Activated naive CD4-positive, alpha-beta T cell treated with anti-CD3 and anti-CD28 coated beads, Interleukin-2, amount 50 U/mL, for 24 hours (primary cell): ENCODE data around the gene PLAAT2.

ENCODE experiments used
- H3K27ac Mint-ChIP-seq: one replicate; pipeline ENCODE4 v1.8.0; 2021; ENCODE audit warnings: mild to moderate bottlenecking, mixed read lengths
- H3K27me3 Mint-ChIP-seq: one replicate; pipeline ENCODE4 v1.8.0; 2021; ENCODE audit warnings: mixed read lengths
- H3K36me3 Mint-ChIP-seq: one replicate; pipeline ENCODE4 v1.8.0; 2021; ENCODE audit warnings: mixed read lengths
- H3K4me1 Mint-ChIP-seq: one replicate; pipeline ENCODE4 v1.8.0; 2021; ENCODE audit warnings: mixed read lengths
- H3K4me3 Mint-ChIP-seq: one replicate; pipeline ENCODE4 v1.8.0; 2021; ENCODE audit warnings: mild to moderate bottlenecking, mixed read lengths
- H3K9me3 Mint-ChIP-seq: one replicate; pipeline ENCODE4 v1.8.0; 2021; ENCODE audit warnings: mixed read lengths

Gene PLAAT2

DNA sequence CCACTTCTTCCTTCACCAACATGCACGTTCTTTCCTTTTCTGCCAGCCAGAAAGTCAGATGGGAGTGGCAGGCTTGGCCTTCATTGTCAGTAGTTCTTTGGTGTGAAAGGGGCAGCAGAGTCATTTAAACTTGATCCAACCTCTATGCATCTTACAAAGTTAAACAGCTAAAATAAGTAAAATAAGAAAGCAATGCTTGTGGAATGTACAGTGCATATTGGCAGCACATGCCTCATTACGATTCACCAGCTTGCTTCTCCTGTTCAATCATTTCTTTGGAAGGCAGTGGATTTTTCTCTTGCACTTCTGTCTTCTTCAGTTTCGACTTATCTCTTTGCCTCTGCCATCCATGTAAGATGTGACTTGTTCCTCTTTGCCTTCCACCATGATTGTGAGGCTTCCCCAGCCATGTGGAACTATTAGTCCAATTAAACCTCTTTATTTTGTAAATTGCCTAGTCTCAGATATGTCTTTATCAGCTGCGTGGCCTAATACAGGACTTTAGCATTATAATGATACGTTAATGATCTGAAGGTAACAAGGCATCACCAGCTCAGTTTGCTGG is 42.5 kb downstream of the PLAAT2 start:
- no peak overlapping the region for H3K4me3 Mint-ChIP-seq
- no peak overlapping the region for H3K27ac Mint-ChIP-seq
- no peaks in the 10 kb centered on the region for H3K36me3 Mint-ChIP-seq
- H3K9me3 Mint-ChIP-seq = peaks cover 4% of the 10 kb centered on the region
- peaks cover 8% of the 10 kb centered on the region for H3K4me1 Mint-ChIP-seq
- no peaks in the 10 kb centered on the region for H3K27me3 Mint-ChIP-seq

DNA sequence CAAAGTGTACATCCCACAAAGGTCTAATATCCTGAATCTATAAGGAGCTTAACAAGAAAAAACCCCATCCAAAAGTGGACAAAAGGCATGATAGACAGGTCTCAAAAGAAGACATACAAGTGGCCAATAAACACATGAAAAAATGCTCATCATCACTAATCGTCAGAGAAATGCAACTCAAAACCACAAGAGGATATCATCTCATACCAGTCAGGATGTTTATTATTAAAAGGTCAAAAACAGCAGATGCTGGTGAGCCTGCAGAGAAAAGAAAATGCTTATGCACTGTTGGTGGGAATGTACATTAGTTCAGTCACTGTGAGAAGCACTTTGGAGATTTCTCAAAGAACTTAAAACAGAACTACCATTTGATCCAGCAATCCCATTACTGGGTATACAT is 44.6 kb downstream of the PLAAT2 start:
- Mint-ChIP-seq H3K27me3 (no peaks in the 10 kb centered on the region), H3K27ac (no peak overlapping the region), H3K36me3 (no peaks in the 10 kb centered on the region), H3K4me3 (no peak overlapping the region), H3K9me3 (no peaks in the 10 kb centered on the region), H3K4me1 (peaks cover 8% of the 10 kb centered on the region)

DNA sequence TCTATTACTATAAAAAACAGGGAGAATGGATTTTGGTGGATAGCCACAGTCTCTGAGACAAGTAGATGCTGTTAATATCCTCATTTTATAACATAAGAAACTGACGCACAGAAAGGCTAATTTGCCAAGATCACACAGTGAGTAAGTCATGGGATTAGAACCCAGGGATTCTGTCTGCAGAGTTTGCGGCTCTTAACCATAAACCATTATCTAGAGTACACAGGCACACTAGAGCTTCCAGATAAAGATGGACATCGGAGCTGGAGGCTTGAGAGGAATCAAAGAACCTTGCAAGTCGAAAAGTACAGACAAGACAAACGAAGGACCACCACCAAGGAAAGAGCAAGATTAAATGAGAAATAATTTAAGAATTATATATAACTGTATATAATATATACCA is 46.0 kb downstream of the PLAAT2 start:
- Mint-ChIP-seq H3K27me3 (no peaks in the 10 kb centered on the region), H3K27ac (no peak overlapping the region), H3K9me3 (no peaks in the 10 kb centered on the region), H3K4me1 (peaks cover 8% of the 10 kb centered on the region), H3K4me3 (no peak overlapping the region), H3K36me3 (no peaks in the 10 kb centered on the region)

DNA sequence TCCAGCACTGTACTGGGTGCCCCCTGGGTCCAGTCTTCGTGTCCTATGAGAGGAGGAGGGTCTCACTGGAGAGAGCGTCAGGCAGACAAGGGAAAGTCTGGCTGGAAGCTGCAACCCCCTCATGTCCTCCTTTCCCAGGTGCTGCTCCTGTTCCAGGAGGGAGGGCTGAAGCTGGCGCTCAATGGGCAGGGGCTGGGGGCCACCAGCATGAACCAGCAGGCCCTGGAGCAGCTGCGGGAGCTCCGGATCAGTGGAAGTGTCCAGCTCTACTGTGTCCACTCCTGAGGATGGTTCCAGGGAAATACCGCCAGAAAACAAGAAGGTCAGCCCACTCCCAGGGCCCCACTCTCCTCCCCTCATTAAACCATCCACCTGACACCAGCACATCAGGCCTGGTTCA is 47.1 kb downstream of the PLAAT2 start:
- H3K27me3 Mint-ChIP-seq = no peaks in the 10 kb centered on the region
- peaks cover 8% of the 10 kb centered on the region for H3K4me1 Mint-ChIP-seq
- no peaks in the 10 kb centered on the region for H3K9me3 Mint-ChIP-seq
- no peaks in the 10 kb centered on the region for H3K36me3 Mint-ChIP-seq
- no peak overlapping the region for H3K4me3 Mint-ChIP-seq
- no peak overlapping the region for H3K27ac Mint-ChIP-seq

DNA sequence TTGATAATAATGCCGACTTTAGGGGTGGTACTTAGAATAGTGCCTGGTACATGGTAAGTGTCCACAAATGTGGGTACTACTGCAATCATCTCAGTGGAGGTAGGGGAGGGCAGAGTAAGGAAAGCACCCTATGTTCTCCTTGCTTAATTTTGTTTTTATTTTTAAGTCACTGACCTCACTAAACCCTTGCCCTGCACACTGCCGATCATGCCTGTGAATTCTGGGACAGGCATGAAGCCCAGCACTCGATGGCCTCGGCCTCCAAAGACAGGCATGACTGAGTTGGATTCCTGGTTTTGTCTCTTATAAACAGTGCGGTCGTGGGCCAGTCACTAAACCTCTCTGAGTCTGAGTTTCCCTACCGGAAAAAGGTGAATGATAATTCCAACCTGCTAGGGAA is 50.4 kb downstream of the PLAAT2 start:
- no peaks in the 10 kb centered on the region for H3K27me3 Mint-ChIP-seq
- no peaks in the 10 kb centered on the region for H3K36me3 Mint-ChIP-seq
- no peak overlapping the region for H3K4me3 Mint-ChIP-seq
- no peak overlapping the region for H3K27ac Mint-ChIP-seq
- H3K9me3 Mint-ChIP-seq = no peaks in the 10 kb centered on the region
- no peaks in the 10 kb centered on the region for H3K4me1 Mint-ChIP-seq

DNA sequence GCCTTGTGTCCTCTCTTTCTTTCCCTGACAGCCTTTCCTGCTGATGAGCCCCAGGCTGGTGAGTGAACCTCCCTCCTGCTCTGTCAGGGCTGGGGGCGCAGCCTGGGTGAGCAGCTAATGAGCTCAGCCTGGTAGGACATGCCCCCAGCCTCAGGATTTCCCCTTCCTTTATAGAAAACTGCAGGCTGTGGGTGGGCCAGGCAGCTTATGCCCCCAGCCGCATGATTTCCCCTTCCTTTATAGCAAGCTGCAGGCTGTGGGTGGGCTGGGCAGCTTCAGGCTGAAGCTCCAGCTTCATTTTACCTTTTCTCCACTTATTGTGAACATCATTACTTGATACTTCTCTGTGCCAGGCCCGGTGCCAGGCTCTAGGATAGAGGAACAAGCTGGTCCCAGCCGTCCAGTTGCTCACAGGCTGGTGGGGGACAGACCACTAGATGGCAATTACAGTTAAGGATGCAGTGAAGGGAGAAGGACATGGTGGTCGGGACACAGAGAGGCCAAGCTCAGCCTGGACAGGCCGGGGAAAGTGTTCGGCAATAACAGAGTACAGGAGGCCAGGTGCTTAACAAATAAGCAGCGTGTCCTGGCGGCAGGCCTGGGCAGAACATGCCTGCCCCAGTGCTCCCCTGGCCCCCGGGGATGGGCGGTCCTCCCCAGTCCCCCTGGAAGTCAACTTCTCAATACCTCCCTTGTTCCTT is 52.0 kb downstream of the PLAAT2 start:
- no peaks in the 10 kb centered on the region for H3K27me3 Mint-ChIP-seq
- H3K27ac Mint-ChIP-seq = no peak overlapping the region
- H3K4me1 Mint-ChIP-seq = no peaks in the 10 kb centered on the region
- H3K4me3 Mint-ChIP-seq = no peak overlapping the region
- H3K36me3 Mint-ChIP-seq = no peaks in the 10 kb centered on the region
- H3K9me3 Mint-ChIP-seq = no peaks in the 10 kb centered on the region

DNA sequence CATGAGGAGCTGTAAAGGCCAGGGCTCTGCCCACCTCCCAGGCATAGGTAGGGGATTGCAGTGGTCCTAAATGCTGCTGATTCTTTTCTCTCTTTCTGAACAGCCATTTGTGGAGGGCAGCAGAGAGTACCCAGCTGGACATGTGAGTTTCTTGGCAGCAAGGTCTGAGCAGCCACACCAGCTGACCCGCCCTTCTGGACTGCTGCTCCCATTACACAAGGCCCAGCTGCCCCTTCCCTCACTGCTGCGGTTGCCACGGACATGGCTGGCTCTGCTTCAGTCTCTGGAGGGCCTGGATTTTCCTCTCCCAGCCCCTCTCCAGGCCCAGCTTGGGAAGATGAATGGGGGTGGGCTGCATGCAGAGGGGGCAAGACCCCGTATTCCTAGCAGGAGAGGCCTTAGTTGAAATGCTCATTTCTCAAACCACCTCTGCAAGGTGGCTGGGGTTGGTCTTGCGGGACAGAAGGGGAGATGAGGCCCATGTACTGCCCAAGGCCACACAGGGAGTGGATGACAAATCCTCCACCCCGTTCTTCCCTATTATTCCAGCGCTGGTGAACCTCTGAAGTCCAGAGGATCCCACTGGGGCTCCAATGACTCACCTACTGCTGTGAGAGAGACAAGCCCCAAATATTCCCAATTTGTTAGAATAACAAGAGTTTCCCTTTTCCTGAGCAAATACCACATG is 52.7 kb downstream of the PLAAT2 start:
- no peaks in the 10 kb centered on the region for H3K27me3 Mint-ChIP-seq
- no peak overlapping the region for H3K4me3 Mint-ChIP-seq
- no peaks in the 10 kb centered on the region for H3K4me1 Mint-ChIP-seq
- H3K27ac Mint-ChIP-seq = no peak overlapping the region
- no peaks in the 10 kb centered on the region for H3K36me3 Mint-ChIP-seq
- H3K9me3 Mint-ChIP-seq = no peaks in the 10 kb centered on the region

DNA sequence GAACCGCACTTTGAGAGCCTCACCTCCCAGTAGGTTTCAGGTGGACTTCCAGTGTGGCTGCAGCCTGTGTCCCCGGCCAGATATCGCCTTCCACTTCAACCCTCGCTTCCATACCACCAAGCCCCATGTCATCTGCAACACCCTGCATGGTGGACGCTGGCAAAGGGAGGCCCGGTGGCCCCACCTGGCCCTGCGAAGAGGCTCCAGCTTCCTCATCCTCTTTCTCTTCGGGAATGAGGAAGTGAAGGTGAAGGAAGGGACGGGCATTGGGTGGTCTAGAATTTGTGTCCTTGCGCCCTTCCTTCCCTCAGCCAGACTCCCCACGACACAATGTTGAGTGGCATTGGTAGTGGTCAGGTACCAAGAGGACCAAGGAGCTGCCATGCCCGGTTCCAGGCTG is 54.4 kb downstream of the PLAAT2 start:
- no peak overlapping the region for H3K27ac Mint-ChIP-seq
- no peaks in the 10 kb centered on the region for H3K27me3 Mint-ChIP-seq
- no peak overlapping the region for H3K4me3 Mint-ChIP-seq
- no peaks in the 10 kb centered on the region for H3K4me1 Mint-ChIP-seq
- no peaks in the 10 kb centered on the region for H3K9me3 Mint-ChIP-seq
- no peaks in the 10 kb centered on the region for H3K36me3 Mint-ChIP-seq

DNA sequence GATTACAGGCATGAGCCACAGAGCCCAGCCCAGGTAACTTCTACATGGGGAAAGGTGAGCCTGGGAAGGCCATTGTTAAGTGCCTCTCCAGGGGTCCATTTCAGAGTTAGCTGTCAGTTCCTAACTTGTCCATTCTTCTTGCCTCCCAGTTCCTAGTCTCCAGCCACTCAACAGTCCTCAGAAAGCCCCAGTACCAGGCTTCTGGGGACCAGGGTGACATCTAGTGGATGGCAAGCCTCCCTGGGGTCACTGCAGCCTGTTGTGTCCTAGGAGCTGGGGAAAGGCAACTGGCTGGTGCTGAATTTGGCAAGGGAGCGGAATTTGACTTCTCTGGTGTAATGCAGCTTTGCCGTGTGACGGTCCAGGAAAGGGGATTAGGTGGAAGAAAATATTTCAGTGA is 55.2 kb downstream of the PLAAT2 start:
- Mint-ChIP-seq H3K9me3 (no peaks in the 10 kb centered on the region), H3K4me3 (no peak overlapping the region), H3K27ac (no peak overlapping the region), H3K36me3 (no peaks in the 10 kb centered on the region), H3K4me1 (peaks cover 4% of the 10 kb centered on the region), H3K27me3 (no peaks in the 10 kb centered on the region)

DNA sequence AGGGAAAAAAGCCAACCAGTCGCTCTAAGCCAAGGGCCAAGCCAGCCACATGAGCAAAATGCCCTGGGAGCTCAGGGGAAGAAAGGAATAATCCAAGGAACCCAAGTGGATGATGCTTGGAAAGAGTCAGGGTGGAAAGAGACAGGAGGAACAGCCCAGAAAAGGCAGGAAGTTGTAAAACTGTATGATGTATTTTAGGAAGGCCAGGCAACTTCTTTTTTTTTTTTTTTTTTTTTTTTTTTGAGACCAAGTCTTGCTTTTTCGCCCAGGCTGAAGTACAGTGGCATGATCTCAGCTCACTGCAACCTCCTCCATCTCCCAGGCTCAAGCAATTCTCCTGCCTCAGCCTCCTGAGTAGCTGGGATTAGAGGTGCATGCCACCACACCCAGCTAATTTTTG is 55.7 kb downstream of the PLAAT2 start:
- Mint-ChIP-seq H3K9me3 (no peaks in the 10 kb centered on the region), H3K36me3 (no peaks in the 10 kb centered on the region), H3K27me3 (no peaks in the 10 kb centered on the region), H3K4me3 (no peak overlapping the region), H3K4me1 (peaks cover 9% of the 10 kb centered on the region), H3K27ac (no peak overlapping the region)

DNA sequence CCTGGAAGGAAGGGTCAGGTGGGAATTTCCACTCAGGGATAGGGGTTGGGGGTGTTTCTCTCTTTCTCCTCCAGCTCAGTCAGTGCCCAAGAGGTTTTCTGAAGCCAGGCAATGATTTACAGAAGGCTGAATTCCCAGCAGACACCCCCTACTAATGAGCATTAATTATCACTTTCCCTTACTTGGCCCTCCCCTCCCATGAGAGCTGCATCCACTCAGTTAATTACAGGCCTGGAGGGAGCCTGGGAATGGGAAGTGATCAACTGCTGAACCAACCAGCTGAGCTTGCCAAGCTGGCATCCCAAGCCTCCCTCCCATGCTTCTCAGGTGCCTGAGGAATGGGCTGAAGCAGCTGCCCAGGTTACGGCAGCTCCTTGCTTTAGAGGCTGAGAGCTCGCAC is 56.3 kb downstream of the PLAAT2 start:
- Mint-ChIP-seq H3K27me3 (no peaks in the 10 kb centered on the region), H3K27ac (no peak overlapping the region), H3K9me3 (no peaks in the 10 kb centered on the region), H3K4me3 (no peak overlapping the region), H3K36me3 (peaks cover 2% of the 10 kb centered on the region), H3K4me1 (peaks cover 16% of the 10 kb centered on the region)

DNA sequence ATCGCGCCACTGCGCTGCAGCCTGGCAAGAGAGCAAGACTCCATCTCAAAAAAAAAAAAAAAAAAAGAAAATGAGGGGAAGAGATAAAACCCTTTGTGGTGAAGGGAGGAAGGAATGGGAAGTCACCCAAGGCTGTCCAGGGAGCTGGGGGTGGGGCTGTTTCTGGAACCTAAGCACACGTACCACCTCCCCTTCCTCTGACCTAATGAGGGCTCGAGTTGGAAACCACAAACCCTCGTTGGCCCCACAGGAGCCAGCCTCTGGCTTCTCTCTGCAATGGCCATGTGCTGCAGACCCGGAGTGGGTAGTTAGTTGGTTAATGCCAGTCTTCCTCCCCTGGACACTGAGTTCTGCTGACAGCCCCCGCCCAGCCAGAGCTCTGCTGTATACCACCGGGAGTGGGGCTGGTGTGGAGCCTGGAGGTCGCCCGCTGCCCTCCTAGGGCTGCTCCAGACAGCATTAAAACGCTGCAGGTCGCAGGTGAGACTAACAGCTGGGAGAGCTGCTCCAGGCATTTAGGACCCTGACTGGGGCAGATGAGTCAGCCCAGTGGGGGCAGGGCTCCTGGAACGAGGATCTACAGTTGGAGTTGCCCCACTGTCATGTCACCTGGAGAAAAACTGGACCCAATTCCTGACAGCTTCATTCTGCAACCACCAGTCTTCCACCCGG is 57.2 kb downstream of the PLAAT2 start, which contains the start of gene LGALS12:
TSS of gene LGALS12 (plus strand) at position 228 of the 672 bp plus-strand sequence. CDS start at position 603, 375 bp downstream.
- Mint-ChIP-seq H3K27me3 (no peaks in the 10 kb centered on the region), H3K36me3 (peaks cover 2% of the 10 kb centered on the region), H3K4me3 (no peak within 1 kb of the TSS), H3K27ac (no peak within 1 kb of the TSS), H3K4me1 (peaks cover 17% of the 10 kb centered on the region), H3K9me3 (no peaks in the 10 kb centered on the region)

DNA sequence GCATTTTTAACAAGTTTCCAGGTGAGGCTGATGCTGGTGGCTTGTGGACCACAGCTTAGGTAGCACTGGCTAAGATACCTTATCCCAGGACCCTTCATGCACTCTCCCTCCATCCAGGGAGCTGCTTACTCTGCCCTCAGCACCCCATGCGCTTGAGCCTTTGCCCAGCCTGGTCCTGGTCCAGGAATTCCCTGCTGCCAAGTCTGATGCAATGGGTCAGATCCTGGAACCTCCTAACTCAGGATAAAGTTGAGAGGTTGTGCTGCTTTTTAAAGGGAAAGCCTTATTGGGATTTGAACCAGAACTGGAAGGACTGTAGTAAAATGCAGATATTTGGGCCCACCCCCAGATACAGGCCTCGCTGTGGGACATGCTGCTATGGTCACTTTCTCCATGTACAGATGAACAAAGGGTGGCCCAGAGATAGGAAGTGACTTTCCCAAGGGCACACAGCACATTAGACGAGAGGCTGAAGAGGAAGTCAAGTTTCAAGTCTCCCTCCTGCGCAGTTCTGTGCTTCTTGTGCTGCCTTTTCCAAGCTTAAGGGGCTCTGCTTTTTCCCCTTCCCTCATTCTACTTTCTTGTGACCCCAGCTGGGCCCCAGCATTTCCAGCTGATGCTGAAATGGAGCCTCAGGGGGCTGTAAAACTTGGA is 58.1 kb downstream of the PLAAT2 start:
- Mint-ChIP-seq H3K9me3 (no peaks in the 10 kb centered on the region), H3K36me3 (peaks cover 5% of the 10 kb centered on the region), H3K27ac (no peak overlapping the region), H3K27me3 (no peaks in the 10 kb centered on the region), H3K4me1 (peaks cover 17% of the 10 kb centered on the region), H3K4me3 (no peak overlapping the region)

DNA sequence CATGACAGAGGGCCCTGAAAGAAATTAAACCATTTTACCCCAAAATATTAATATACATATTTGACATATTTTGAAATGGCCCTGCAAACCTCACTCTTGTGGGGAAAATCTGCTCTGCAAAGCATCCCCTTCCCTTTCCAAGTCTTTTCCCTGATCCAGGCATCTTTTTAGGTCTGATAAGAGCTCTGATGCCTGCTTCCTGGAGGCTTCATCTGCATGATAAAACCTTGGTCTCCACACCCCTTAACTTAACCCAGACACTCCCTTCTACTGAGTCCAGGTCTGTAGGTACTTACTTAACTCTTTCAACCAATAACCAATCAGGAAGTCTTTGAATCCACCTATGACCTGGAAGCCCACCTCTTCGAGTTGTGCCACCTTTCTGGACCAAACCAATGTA is 59.1 kb downstream of the PLAAT2 start:
- Mint-ChIP-seq H3K36me3 (peaks cover 5% of the 10 kb centered on the region), H3K27ac (no peak overlapping the region), H3K4me1 (peaks cover 17% of the 10 kb centered on the region), H3K4me3 (no peak overlapping the region), H3K9me3 (no peaks in the 10 kb centered on the region), H3K27me3 (no peaks in the 10 kb centered on the region)

DNA sequence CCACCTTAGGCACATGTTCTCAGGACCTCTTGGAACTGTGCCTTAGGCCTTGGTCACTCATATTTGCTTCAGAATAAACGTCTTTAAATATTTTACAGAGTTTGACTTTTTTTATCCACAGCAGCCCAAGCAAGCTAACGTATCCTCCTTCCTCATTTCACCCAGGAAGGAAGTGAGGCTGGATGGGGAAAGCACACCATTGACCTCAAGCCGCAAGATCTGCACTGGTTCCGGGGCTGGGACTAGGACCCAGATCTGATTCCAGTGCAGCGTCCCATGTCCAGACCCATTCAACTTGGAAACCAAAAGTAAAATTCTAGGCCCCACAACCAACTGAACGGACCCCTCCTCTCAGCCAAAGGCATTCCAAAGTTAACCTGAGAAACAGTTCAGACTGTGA is 59.7 kb downstream of the PLAAT2 start:
- H3K4me3 Mint-ChIP-seq = no peak overlapping the region

More for the DNA sequence above, 59.7 kb downstream of the PLAAT2 start:
- H3K36me3 Mint-ChIP-seq = peaks cover 5% of the 10 kb centered on the region
- H3K27ac Mint-ChIP-seq = no peak overlapping the region
- H3K9me3 Mint-ChIP-seq = no peaks in the 10 kb centered on the region
- peaks cover 17% of the 10 kb centered on the region for H3K4me1 Mint-ChIP-seq
- peaks cover 2% of the 10 kb centered on the region for H3K27me3 Mint-ChIP-seq
